Midbrain (tissue), 1 donor: Measurements from ENCODE around the gene PDIA4.
"Not testable (repeated sequence)": the region's sequence is repeated elsewhere in the genome, so short reads cannot be mapped to it uniquely, and the experiment has no call there.

Experiments used
- DNase-seq: peaks from one replicate; lab custom pipeline; 2025; lab: John Stamatoyannopoulos, UW

Gene PDIA4, protein sequence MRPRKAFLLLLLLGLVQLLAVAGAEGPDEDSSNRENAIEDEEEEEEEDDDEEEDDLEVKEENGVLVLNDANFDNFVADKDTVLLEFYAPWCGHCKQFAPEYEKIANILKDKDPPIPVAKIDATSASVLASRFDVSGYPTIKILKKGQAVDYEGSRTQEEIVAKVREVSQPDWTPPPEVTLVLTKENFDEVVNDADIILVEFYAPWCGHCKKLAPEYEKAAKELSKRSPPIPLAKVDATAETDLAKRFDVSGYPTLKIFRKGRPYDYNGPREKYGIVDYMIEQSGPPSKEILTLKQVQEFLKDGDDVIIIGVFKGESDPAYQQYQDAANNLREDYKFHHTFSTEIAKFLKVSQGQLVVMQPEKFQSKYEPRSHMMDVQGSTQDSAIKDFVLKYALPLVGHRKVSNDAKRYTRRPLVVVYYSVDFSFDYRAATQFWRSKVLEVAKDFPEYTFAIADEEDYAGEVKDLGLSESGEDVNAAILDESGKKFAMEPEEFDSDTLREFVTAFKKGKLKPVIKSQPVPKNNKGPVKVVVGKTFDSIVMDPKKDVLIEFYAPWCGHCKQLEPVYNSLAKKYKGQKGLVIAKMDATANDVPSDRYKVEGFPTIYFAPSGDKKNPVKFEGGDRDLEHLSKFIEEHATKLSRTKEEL

GRCh38 chr7:149028346-149029109 is at the start of gene PDIA4:
TSS of gene PDIA4 (minus strand) at chr7:149028505. CDS start at chr7:149028408, 97 bp downstream.
- peak; percentile 100 for DNase-seq

- no peak for DNase-seq
Observed at GRCh38 chr7:149077594-149077993, 49.3 kb upstream of the PDIA4 start.

- no peak for DNase-seq
Observed at GRCh38 chr7:149075286-149075685, 47.0 kb upstream of the PDIA4 start.

GRCh38 chr7:149074116-149074885 is 46.0 kb upstream of the PDIA4 start:
- DNase-seq = no peak

- DNase-seq = no peak
Observed at GRCh38 chr7:149072438-149072775, 44.1 kb upstream of the PDIA4 start.

- DNase-seq = no peak
Observed at GRCh38 chr7:149071641-149072437, 43.5 kb upstream of the PDIA4 start.

GRCh38 chr7:149071182-149071635 is 42.9 kb upstream of the PDIA4 start:
- DNase-seq = no peak

GRCh38 chr7:149070372-149071125 is 42.2 kb upstream of the PDIA4 start:
- DNase-seq = no peak

DNA sequence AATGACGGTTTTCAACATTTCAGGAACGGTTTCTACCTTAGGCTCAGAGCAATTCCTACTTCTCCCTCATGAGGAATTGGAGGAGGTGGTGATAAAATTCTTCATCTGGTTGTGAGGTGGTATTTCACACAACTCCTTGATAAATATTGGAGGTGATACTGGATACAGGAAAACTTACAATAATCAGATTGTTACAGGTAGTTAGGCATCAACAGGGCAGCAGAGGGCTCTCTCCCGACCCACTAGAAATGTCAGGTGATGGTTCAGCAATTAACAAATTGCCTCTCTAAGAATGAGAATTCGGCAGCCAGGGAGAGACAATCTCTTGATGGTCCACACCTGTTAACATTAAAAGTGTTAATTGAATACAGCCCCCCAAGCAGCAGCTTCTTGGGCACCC is 39.6 kb upstream of the PDIA4 start:
- no peak for DNase-seq

DNA sequence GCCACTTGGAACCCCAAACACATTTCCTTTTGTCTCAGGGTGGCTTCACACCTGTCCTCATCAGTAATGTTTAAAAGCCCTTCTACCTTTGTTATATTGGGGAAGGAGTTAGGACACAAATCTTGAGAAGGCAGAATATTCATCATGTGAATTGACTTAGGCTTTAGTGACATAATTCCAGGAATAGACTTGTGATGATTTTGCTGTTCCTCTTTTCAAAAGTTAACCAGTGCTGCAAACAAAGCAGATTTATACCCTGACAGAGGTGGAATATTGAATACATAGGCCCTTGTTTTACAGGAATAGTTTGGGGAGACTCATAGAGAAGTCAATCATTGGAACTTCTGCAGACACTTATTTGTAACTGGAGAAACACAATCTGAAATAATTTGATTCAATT is 35.2 kb upstream of the PDIA4 start:
- DNase-seq = no peak

DNA sequence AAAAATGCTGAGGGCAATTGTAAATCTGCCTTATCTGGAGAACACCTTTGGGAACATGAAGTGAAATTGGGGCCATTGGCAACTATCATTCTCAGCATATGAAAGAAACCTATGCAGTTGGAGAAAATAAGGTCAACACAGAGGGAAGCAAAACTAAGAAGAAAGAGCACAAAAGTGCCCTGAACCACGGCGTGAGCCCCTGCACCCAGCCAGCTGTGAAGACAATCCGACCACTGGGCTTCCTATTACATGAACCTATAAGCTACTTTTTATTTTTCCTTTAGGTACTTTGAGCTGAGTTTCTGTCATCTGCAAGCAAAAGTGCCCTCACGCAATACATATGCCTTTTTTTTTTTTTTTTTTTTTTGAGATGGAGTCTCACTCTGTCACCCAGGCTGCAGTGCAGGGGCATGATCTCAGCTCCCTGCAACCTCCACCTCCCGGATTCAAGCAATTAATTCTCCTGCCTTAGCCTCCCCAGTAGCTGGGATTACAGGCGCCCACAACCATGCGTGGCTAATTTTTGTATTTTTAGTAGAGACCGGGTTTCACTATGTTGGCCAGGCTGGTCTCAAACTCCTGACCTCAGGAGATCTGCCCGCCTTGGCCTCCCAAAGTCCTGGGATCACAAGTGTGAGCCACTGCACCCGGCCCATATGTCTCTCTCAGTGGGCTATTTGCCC is 34.1 kb upstream of the PDIA4 start:
- not testable (repeated sequence) for DNase-seq

GRCh38 chr7:149060156-149060555 is 31.9 kb upstream of the PDIA4 start:
- no peak for DNase-seq

- no peak for DNase-seq
Observed at GRCh38 chr7:149053885-149054284, 25.6 kb upstream of the PDIA4 start.

- DNase-seq = no peak
Observed at GRCh38 chr7:149053384-149053783, 25.1 kb upstream of the PDIA4 start.

GRCh38 chr7:149050941-149051340 is 22.6 kb upstream of the PDIA4 start:
- DNase-seq = no peak

DNA sequence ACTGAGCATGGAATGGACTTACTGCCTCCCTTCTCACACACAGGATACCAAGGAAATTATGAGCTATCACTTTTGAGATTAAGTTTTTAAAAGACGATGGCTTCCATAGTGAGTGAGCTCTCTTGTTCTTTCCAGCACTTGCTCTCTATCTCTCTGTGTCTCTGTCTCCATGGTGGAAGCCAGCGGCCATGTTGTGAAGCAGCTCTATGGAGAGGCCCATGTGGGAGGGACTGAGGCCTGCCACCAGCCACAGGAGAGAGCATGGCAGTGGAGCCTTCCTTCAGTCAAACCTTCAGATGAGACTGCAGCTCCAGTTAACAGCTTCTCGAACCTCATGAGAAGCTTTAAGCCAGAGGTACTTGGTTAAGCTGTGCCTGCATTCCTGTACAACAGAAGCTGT is 20.5 kb upstream of the PDIA4 start:
- no peak for DNase-seq

DNA sequence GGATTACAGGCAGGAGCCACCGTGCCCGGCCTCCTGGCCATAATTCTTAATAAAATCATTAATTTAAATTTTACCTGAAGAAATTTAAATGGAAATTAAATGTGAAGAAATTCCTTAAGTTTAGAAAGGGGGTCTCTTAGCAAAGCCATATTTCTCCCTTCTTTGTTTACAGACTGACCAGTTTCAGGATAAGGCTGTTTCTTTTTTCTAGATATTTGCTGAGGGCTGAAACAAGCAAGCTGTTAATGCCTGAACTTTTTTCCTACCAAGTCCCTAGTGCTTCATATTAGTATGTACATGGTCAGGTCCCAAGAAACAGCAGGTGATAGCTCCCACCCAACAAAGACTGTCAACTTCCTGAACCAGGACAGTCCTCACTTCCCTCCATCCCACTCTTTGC is 18.1 kb upstream of the PDIA4 start:
- DNase-seq = no peak

- no peak for DNase-seq
Observed at GRCh38 chr7:149043936-149044335, 15.6 kb upstream of the PDIA4 start.

DNA sequence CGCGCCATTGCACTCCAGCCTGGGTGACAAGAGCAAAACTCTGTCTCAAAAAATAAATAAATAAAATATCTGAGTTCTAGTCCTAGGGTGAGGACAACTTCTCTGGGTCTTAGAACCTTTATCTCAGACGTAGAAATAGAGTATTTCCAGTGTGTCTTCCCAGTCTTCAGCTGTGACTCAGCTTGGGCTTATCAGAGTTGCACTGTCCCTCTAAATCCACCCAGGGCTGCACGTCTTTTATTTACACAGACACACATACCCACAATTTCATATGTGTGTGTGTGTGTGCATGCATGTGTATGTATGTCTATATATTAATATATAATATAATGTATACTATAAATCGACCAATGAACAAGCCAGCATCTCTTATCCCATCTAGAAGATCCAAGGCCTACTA is 13.0 kb upstream of the PDIA4 start:
- no peak for DNase-seq

DNA sequence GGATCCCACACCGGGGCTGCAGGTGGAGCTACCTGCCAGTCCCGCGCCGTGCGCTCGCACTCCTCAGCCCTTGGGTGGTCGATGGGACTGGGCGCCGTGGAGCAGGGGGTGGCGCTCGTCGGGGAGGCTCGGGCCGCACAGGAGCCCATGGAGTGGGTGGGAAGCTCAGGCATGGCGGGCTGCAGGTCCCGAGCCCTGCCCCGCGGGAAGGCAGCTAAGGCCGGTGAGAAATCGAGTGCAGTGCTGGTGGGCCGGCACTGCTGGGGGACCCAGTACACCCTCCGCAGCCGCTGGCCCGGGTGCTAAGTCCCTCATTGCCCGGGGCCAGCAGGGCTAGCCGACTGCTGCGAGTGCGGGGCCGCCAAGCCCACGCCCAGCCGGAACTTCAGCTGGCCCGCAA is 10.3 kb upstream of the PDIA4 start:
- DNase-seq = not testable (repeated sequence)
